Measurements from ENCODE around the gene MCM8.

MCM8 gene

DNA sequence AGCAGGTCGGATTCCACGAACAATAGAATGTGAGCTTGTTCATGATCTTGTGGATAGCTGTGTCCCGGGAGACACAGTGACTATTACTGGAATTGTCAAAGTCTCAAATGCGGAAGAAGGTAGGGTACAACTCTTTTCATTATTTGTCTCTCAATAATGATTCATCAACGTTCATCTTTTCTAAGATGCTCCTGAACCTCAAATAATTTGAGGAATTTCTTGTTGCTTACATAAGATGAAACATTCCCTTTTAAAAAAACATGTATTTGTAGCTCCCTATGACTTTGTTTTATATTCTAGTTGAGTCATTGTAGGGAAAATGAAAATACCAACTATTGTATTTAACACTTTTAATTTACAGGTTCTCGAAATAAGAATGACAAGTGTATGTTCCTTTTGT lies 17.0 kb downstream of the MCM8 start:
- H3K27me3 ChIP-seq (ENCODE audit: low read depth, low read length): no peaks in the 10 kb centered on the region
- no peaks in the 10 kb centered on the region for H3K9me3 ChIP-seq (ENCODE audit: control insufficient read depth in 1 of 2, low read length in 2 of 2)
- no peak overlapping the region for H3K4me3 ChIP-seq (ENCODE audit: low read depth in 1 of 2, low read length in 2 of 2)
- peaks cover 5 to 31% of the 10 kb centered on the region in 2 donors for H3K36me3 ChIP-seq (ENCODE audit: control insufficient read depth in 1 of 2, insufficient read depth in 2 of 2, low read length in 2 of 2)
- H3K4me1 ChIP-seq (ENCODE audit: control insufficient read depth in 1 of 2, insufficient read depth in 2 of 2, low read length in 2 of 2): no peaks in the 10 kb centered on the region
- H3K27ac ChIP-seq (ENCODE audit: low read length): no peak overlapping the region

DNA sequence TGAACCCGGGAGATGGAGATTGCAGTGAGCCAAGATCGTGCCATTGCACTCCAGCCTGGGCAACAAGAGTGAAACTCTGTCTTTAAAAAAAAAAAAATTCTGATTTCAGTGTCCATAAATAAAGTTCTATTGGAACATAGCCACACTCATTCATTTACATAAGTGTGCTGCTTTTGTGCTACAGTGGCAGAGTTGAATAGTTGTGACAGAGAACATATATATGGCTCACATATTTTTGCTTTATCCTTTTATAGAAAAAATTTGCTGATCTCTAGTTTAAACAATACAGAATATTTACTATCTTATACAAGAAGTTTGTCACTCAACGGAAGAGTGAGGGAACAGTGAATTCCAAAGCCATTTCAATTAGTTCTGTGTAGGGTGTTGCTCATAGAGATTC lies 18.0 kb downstream of the MCM8 start:
- Histone ChIP-seq H3K4me3 (ENCODE audit: low read depth in 1 of 2, low read length in 2 of 2) (no peak overlapping the region), H3K27ac (ENCODE audit: low read length) (no peak overlapping the region), H3K36me3 (ENCODE audit: control insufficient read depth in 1 of 2, insufficient read depth in 2 of 2, low read length in 2 of 2) (peaks cover 5 to 24% of the 10 kb centered on the region in 2 donors), H3K9me3 (ENCODE audit: control insufficient read depth in 1 of 2, low read length in 2 of 2) (no peaks in the 10 kb centered on the region), H3K27me3 (ENCODE audit: low read depth, low read length) (no peaks in the 10 kb centered on the region), H3K4me1 (ENCODE audit: control insufficient read depth in 1 of 2, insufficient read depth in 2 of 2, low read length in 2 of 2) (no peaks in the 10 kb centered on the region)

DNA sequence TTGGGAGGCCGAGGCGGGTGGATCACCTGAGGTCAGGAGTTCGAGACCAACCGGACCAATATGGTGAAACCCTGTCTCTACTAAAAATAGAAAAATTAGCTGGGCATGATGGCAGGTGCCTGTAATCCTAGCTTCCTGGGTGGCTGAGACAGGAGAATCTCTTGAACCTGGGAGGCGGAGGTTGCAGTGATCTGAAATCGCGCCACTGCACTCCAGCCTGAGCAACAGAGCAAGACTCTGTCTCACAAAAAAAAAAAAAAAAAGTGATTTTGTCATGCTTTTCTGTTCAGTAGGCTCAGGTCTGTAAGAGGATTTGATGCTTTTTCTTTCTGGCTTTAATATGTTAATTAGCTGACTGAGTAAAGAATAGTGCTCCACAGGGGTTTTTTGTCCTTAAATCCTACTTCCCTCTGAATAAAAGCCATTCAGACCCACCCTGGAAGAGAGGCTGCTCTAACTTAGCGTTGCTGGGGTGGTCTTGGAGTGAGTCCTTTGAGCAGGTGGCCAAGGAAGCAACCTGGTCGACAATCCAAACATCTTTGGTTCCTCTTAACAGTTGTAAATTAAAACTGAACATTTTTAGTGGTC lies 19.0 kb downstream of the MCM8 start:
- Histone ChIP-seq H3K9me3 (ENCODE audit: control insufficient read depth in 1 of 2, low read length in 2 of 2) (no peaks in the 10 kb centered on the region), H3K36me3 (ENCODE audit: control insufficient read depth in 1 of 2, insufficient read depth in 2 of 2, low read length in 2 of 2) (peaks cover 5 to 23% of the 10 kb centered on the region in 2 donors), H3K4me3 (ENCODE audit: low read depth in 1 of 2, low read length in 2 of 2) (no peak overlapping the region), H3K27ac (ENCODE audit: low read length) (no peak overlapping the region), H3K27me3 (ENCODE audit: low read depth, low read length) (no peaks in the 10 kb centered on the region), H3K4me1 (ENCODE audit: control insufficient read depth in 1 of 2, insufficient read depth in 2 of 2, low read length in 2 of 2) (no peaks in the 10 kb centered on the region)

DNA sequence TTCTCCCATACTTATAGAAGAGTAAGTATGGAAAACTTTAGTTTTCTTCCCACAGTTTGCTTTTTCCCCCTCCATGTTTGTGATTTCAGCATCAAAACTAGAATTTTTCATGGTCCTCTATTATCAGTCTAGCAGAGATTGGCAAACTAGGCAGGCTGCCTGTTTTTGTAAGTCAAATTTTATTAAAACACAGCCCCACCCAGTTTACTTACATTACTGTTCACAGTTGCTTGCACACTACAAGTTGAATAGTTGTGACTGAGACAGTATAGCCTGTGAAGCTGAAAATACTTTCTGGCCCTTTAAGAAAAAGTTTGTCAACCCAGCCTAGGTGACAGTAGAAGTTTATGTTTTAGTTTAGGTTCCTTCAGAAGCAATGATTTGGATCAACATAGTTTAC lies 19.5 kb downstream of the MCM8 start:
- no peaks in the 10 kb centered on the region for H3K9me3 ChIP-seq (ENCODE audit: control insufficient read depth in 1 of 2, low read length in 2 of 2)
- H3K4me3 ChIP-seq (ENCODE audit: low read depth in 1 of 2, low read length in 2 of 2): no peak overlapping the region
- no peaks in the 10 kb centered on the region for H3K27me3 ChIP-seq (ENCODE audit: low read depth, low read length)
- no peak overlapping the region for H3K27ac ChIP-seq (ENCODE audit: low read length)
- H3K4me1 ChIP-seq (ENCODE audit: control insufficient read depth in 1 of 2, insufficient read depth in 2 of 2, low read length in 2 of 2): no peaks in the 10 kb centered on the region
- peaks cover 5 to 24% of the 10 kb centered on the region in 2 donors for H3K36me3 ChIP-seq (ENCODE audit: control insufficient read depth in 1 of 2, insufficient read depth in 2 of 2, low read length in 2 of 2)

- Histone ChIP-seq H3K9me3 (ENCODE audit: control insufficient read depth in 1 of 2, low read length in 2 of 2) (no peaks in the 10 kb centered on the region), H3K4me3 (ENCODE audit: low read depth in 1 of 2, low read length in 2 of 2) (no peak overlapping the region), H3K36me3 (ENCODE audit: control insufficient read depth in 1 of 2, insufficient read depth in 2 of 2, low read length in 2 of 2) (peaks cover 5 to 21% of the 10 kb centered on the region in 2 donors), H3K4me1 (ENCODE audit: control insufficient read depth in 1 of 2, insufficient read depth in 2 of 2, low read length in 2 of 2) (no peaks in the 10 kb centered on the region), H3K27me3 (ENCODE audit: low read depth, low read length) (no peaks in the 10 kb centered on the region), H3K27ac (ENCODE audit: low read length) (no peak overlapping the region)
Measured at GRCh38 chr20:5970381-5970780, 19.9 kb downstream of the MCM8 start.

GRCh38 chr20:5971203-5971602 lies 20.8 kb downstream of the MCM8 start:
- no peak overlapping the region for H3K27ac ChIP-seq (ENCODE audit: low read length)
- peaks cover 5 to 21% of the 10 kb centered on the region in 2 donors for H3K36me3 ChIP-seq (ENCODE audit: control insufficient read depth in 1 of 2, insufficient read depth in 2 of 2, low read length in 2 of 2)
- no peak overlapping the region for H3K4me3 ChIP-seq (ENCODE audit: low read depth in 1 of 2, low read length in 2 of 2)
- H3K27me3 ChIP-seq (ENCODE audit: low read depth, low read length): no peaks in the 10 kb centered on the region
- H3K4me1 ChIP-seq (ENCODE audit: control insufficient read depth in 1 of 2, insufficient read depth in 2 of 2, low read length in 2 of 2): no peaks in the 10 kb centered on the region
- H3K9me3 ChIP-seq (ENCODE audit: control insufficient read depth in 1 of 2, low read length in 2 of 2): no peaks in the 10 kb centered on the region

- peaks cover 6 to 20% of the 10 kb centered on the region in 2 donors for H3K36me3 ChIP-seq (ENCODE audit: control insufficient read depth in 1 of 2, insufficient read depth in 2 of 2, low read length in 2 of 2)
- H3K4me3 ChIP-seq (ENCODE audit: low read depth in 1 of 2, low read length in 2 of 2): no peak overlapping the region
- H3K27me3 ChIP-seq (ENCODE audit: low read depth, low read length): no peaks in the 10 kb centered on the region
- H3K9me3 ChIP-seq (ENCODE audit: control insufficient read depth in 1 of 2, low read length in 2 of 2): no peaks in the 10 kb centered on the region
- no peaks in the 10 kb centered on the region for H3K4me1 ChIP-seq (ENCODE audit: control insufficient read depth in 1 of 2, insufficient read depth in 2 of 2, low read length in 2 of 2)
- no peak overlapping the region for H3K27ac ChIP-seq (ENCODE audit: low read length)
Measured at GRCh38 chr20:5973172-5973571, 22.7 kb downstream of the MCM8 start.

DNA sequence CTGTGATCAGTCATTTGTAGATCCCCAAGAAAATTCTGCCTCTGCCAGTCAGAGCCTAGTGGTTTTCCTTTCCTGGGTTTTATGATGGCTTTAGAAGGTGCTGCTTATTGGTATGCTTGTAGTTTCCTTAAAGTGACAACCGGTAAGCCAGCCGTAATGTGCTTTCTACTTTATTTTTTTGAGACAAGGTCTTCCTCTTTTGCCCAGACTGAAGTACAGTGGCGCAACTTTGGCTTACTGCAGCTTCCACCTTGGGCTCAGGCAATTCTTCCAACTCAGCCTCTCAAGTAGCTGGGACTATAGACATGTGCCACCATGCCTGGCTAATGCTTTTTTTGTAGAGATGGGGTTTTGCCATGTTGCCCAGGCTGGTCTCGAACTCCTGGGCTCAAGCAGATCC lies 23.5 kb downstream of the MCM8 start:
- H3K4me3 ChIP-seq (ENCODE audit: low read depth in 1 of 2, low read length in 2 of 2): no peak overlapping the region
- H3K27me3 ChIP-seq (ENCODE audit: low read depth, low read length): no peaks in the 10 kb centered on the region
- peaks cover 9 to 28% of the 10 kb centered on the region in 2 donors for H3K36me3 ChIP-seq (ENCODE audit: control insufficient read depth in 1 of 2, insufficient read depth in 2 of 2, low read length in 2 of 2)
- no peak overlapping the region for H3K27ac ChIP-seq (ENCODE audit: low read length)
- no peaks in the 10 kb centered on the region for H3K9me3 ChIP-seq (ENCODE audit: control insufficient read depth in 1 of 2, low read length in 2 of 2)
- no peaks in the 10 kb centered on the region for H3K4me1 ChIP-seq (ENCODE audit: control insufficient read depth in 1 of 2, insufficient read depth in 2 of 2, low read length in 2 of 2)

DNA sequence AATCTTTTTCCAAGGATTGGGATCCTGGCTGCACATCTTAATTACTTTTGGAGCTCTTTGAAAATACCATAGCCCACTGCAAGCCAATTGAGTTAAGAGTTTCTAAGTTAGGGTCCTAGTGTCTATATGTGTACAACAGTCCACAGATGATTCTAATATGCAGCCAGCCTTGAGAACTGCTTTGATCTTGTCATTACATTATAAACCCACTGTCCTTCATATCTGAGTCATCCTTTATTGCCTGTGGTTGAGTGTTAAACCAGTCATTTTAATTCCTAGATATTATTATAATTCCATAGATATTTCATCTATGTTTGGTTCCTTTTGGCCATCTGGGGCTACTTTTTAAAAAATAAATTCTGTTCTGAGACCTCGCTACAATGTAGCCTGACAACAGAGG lies 24.1 kb downstream of the MCM8 start:
- peaks cover 9 to 34% of the 10 kb centered on the region in 2 donors for H3K36me3 ChIP-seq (ENCODE audit: control insufficient read depth in 1 of 2, insufficient read depth in 2 of 2, low read length in 2 of 2)
- no peaks in the 10 kb centered on the region for H3K9me3 ChIP-seq (ENCODE audit: control insufficient read depth in 1 of 2, low read length in 2 of 2)
- no peaks in the 10 kb centered on the region for H3K27me3 ChIP-seq (ENCODE audit: low read depth, low read length)
- H3K27ac ChIP-seq (ENCODE audit: low read length): no peak overlapping the region
- no peaks in the 10 kb centered on the region for H3K4me1 ChIP-seq (ENCODE audit: control insufficient read depth in 1 of 2, insufficient read depth in 2 of 2, low read length in 2 of 2)
- H3K4me3 ChIP-seq (ENCODE audit: low read depth in 1 of 2, low read length in 2 of 2): no peak overlapping the region

DNA sequence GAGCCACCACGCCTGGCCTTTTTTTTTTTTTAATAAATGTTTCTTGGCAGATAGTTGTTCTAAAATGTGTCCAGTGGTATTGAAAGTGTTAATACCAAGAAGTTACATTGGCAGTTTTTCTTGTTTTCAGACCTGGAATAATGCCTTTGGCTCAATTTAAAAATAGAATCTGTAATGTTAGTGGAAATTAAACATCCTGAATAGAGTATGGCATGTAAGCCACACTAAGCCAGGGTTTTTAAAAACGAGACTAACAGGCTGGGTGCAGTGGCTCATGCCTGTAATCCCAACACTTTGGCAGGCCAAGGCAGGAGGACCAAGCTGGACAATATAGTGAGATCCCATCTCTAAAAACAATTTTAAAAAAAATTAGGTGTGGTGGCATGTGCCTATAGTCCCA lies 25.3 kb downstream of the MCM8 start:
- H3K4me1 ChIP-seq (ENCODE audit: control insufficient read depth in 1 of 2, insufficient read depth in 2 of 2, low read length in 2 of 2): no peaks in the 10 kb centered on the region
- H3K9me3 ChIP-seq (ENCODE audit: control insufficient read depth in 1 of 2, low read length in 2 of 2): no peaks in the 10 kb centered on the region
- H3K4me3 ChIP-seq (ENCODE audit: low read depth in 1 of 2, low read length in 2 of 2): no peak overlapping the region
- no peaks in the 10 kb centered on the region for H3K27me3 ChIP-seq (ENCODE audit: low read depth, low read length)
- H3K36me3 ChIP-seq (ENCODE audit: control insufficient read depth in 1 of 2, insufficient read depth in 2 of 2, low read length in 2 of 2): peaks cover 4 to 35% of the 10 kb centered on the region in 2 donors
- H3K27ac ChIP-seq (ENCODE audit: low read length): no peak overlapping the region

DNA sequence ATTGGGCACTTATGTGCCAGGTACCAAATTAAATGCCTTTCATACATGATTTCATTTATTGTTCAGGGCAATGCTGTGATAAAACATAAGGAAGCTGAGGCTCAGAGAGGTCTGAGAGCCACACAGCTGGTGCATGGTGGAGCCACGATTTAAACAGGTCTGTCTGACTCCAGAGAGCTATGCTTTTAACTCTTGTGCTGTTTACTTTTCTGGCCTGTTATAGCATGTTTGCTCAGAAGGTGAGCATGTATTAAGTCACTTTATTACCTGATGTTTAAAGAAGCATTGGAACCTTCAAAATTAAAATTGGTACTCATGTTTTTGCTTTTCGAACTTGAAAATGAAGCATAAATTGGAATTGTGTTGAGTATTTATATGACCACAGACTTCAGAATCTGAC lies 26.8 kb downstream of the MCM8 start:
- Histone ChIP-seq H3K9me3 (ENCODE audit: control insufficient read depth in 1 of 2, low read length in 2 of 2) (no peaks in the 10 kb centered on the region), H3K4me3 (ENCODE audit: low read depth in 1 of 2, low read length in 2 of 2) (no peak overlapping the region), H3K36me3 (ENCODE audit: control insufficient read depth in 1 of 2, insufficient read depth in 2 of 2, low read length in 2 of 2) (peaks cover 4 to 35% of the 10 kb centered on the region in 2 donors), H3K27me3 (ENCODE audit: low read depth, low read length) (no peaks in the 10 kb centered on the region), H3K27ac (ENCODE audit: low read length) (no peak overlapping the region), H3K4me1 (ENCODE audit: control insufficient read depth in 1 of 2, insufficient read depth in 2 of 2, low read length in 2 of 2) (no peaks in the 10 kb centered on the region)

DNA sequence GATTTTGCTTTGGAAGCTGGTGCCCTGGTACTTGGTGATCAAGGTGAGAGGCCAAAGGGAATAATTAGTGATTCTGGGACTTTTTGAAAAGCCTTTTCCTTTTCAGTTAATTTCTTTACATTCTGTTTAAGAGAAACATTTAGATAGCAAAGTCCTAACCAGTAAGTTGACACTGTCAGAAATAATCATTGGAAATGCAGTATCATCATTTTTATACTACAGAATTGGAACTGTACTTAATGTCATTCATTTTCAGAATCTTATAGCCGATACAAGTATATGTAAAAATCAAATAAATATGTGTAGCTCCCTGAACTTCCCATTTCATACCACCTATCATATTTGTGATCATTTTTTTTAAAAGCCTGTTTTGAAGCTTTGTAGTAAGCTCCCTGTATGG lies 27.5 kb downstream of the MCM8 start:
- Histone ChIP-seq H3K9me3 (ENCODE audit: control insufficient read depth in 1 of 2, low read length in 2 of 2) (no peaks in the 10 kb centered on the region), H3K27me3 (ENCODE audit: low read depth, low read length) (no peaks in the 10 kb centered on the region), H3K4me3 (ENCODE audit: low read depth in 1 of 2, low read length in 2 of 2) (no peak overlapping the region), H3K4me1 (ENCODE audit: control insufficient read depth in 1 of 2, insufficient read depth in 2 of 2, low read length in 2 of 2) (no peaks in the 10 kb centered on the region), H3K36me3 (ENCODE audit: control insufficient read depth in 1 of 2, insufficient read depth in 2 of 2, low read length in 2 of 2) (peaks cover 4 to 38% of the 10 kb centered on the region in 2 donors), H3K27ac (ENCODE audit: low read length) (no peak overlapping the region)
